Hematopoietic multipotent progenitor cell treated with erythropoietin and hydrocortisone succinate and interleukin-3 and kit ligand, for 15 days (in vitro differentiated cells): ENCODE measurements around the gene TEX53.
A peak's percentile ranks its signal among the peaks of the same experiment; 100 is the strongest.

ENCODE experiments used
- DNase-seq: peaks from one replicate; pipeline ENCODE4 v3.0.0-alpha.2; 2015; ENCODE audit warnings: low spot score

Gene TEX53

DNA sequence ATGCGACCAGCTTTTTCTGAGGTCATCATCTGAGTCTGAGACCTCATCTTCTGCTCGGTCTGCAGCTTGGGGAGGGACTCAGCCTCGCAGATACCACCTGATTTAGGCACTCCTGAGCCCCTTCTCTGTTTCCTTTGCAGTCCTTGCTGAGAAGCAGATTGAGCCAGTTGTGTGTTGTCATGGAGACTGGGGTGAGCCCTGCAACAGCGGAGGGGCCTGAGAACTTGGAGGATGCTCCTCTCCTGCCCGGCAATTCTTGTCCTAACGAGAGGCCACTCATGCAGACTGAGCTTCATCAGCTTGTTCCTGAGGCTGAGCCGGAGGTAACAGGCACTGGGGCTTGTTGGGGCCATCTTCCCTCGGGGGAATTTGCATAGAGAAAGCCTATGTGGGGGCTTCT, 19.2 kb downstream of the TEX53 start:
- no peak for DNase-seq

GRCh38 chr9:114634387-114634786, 23.2 kb downstream of the TEX53 start:
- DNase-seq, result no peak

GRCh38 chr9:114633438-114634089, 24.0 kb downstream of the TEX53 start:
- no peak for DNase-seq

GRCh38 chr9:114631166-114631565, 26.4 kb downstream of the TEX53 start:
- no peak for DNase-seq

GRCh38 chr9:114629563-114630090, 28.0 kb downstream of the TEX53 start:
- no peak for DNase-seq

DNA sequence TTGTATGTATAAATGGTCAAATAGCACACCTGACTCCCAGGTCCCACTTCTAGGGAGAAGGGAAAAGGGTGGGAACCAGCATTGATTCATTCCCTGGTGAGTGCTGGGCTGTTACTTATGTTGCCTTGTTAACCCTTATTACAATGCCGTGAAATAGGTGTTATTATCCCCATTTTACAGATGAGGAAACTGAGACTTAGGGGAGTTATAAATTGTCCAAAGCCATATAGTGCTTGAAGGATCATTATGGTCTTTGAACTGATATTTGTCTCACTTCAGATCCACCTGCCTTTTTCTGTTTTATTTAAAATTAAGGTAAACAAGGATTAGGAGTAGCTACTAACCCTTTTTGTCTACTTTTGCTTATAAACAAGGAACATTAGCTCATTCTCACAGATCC, 30.1 kb downstream of the TEX53 start:
- DNase-seq, result no peak

GRCh38 chr9:114626415-114627020, 31.1 kb downstream of the TEX53 start:
- DNase-seq, result no peak

DNA sequence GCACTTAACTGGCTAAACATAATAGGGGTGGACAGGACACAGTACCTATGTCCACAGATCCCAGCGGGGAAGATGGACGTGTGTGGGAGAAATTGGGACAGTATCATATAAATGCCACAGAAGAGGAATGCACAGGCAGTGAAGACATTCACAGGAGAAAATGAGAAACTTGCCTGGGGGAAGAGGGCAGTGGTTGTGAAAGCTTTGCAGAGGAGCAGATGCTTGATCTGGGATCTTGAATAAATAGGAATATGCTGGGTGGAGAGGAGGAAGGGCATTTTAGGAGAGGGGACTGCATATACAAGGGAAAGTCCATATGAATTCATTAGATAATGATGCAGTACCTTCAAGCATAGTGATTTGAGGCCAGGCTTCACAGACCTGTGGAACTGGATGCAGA, 32.9 kb downstream of the TEX53 start:
- DNase-seq, result no peak

DNA sequence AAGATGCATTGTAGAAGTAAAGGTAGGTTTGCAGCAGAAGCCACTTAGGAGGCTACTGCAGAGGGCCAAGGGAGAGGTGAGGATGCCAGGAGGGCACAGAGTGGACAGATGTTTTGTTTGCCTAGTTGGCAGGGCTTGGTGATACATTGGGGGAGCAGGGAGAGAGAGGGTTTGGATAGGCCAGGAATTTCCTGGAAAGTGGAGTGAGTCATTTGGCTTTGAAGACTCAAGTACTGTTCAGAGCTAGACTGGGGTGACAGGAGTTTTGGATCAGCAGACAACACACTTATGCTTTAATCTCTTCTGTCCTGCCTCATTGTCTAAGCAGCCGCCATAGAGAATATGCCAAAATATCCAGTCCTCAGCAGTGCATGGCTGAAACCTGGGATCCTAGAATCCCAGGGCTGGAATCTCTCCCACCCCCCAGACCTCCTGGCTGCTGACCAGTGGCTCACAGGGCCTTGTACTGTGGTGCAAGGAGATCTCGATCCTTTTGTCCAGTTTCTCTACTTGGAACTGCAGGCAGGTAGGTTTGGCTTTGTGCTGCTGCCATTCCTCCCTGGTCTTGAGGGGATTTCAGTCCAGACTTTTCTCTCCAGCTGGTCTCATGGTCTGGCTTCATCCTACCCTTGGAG, 35.5 kb downstream of the TEX53 start:
- DNase-seq, result no peak

DNA sequence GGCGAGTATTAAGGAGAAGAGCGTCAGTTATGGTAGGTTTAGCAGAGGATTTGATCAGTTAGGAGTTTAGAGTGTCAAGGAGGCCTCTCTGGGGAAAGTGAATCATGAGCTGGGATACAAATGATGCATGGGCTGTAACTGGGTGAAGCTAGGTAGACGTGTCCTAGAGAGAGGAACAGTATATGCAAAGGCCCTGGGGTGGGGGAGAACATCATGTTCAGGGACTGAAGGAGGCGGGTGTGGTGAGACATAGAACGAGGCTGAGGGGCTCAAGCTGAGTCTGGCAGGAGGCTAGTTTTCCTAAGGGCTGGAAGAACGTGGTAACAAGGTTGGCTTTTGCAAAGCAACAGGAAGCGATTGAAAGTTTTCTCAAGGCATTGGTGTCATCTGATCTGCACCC, 36.0 kb downstream of the TEX53 start:
- DNase-seq, result no peak

DNA sequence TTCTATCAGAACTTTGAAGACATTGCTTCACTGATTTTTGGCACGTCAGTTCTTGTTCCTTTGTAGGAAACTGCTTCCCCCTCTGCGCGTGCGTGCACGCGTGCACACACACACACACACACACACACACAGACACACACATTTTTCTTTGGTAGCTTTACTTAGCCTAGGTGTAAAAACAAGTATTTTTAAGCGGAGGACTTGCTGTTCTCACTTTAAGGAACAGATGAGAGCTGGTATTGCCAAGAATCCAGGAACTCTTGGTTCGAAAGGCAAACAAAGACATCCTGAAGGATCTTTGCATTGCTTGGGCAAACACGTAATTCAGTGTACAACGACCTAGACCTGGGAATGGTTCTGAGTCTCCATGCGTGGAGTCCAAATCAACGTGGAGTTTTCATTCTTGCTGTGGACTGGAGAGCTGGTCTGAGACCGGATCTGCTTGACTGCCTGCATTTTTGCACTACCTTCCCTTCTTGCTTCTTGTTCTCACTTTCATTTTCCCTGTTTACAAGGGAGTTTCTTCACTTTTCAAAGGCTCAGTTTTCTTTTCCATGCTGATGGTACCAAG, 38.3 kb downstream of the TEX53 start:
- DNase-seq, result no peak

GRCh38 chr9:114616684-114617520, 40.7 kb downstream of the TEX53 start:
- DNase-seq, result peak; percentile 17

DNA sequence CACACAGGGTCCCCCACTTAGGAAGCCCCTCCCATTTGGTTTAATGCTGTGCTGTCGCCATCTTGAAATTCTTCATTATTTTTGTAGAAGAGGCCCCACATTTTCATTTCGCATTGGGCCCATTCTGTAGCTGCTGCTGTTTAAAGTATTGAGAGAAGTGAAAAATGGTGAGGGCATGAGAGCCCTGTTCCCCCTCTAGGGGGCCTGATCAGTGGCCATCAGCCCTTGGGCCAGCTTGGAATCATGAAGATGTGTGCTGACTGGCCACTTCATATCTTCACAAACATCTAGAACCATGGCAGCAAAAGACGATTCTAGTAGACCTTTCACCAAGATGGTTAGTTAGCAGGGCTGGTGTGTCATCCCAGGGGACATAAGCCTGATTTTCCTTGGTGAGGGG, 43.2 kb downstream of the TEX53 start:
- DNase-seq, result no peak

DNA sequence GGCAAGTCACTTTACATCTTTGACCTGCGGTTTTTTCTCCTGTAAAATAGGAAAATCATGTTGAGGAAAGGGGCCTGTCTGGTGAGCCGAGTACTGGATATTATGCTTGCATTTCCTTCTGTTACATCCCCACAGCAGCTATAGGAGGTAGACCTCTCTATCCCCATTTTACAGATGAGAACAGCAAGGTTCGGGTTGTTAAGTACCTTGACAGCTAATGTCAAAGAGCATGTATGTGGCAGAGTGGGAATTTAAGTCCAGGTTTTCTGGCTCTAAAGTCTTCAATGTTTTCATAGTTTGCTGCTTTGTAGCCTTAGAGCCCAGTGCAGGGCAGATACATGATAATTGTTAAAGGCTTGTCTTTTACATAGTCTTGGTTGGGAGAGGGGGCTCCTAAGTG, 43.7 kb downstream of the TEX53 start:
- DNase-seq, result no peak

- no peak for DNase-seq
Observed at GRCh38 chr9:114613087-114613486, 44.5 kb downstream of the TEX53 start.

- no peak for DNase-seq
Observed at GRCh38 chr9:114612272-114612923, 45.2 kb downstream of the TEX53 start.

GRCh38 chr9:114611516-114612271, 45.9 kb downstream of the TEX53 start:
- DNase-seq, result no peak

DNA sequence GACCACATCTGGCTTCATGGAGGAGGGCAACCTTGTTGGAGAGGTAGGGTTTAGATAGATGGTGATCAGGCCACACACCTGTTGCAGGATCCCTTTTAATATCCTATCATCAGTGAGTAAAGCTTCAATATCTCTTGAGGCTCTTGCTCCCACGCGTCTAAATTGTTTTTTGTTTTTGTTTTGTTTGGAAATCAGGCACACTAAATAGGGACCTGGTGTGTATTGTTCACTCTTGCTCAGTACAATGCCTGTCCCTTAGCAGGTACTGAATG, 49.1 kb downstream of the TEX53 start:
- DNase-seq, result no peak

- no peak for DNase-seq
Observed at GRCh38 chr9:114607671-114608524, 49.7 kb downstream of the TEX53 start.

DNA sequence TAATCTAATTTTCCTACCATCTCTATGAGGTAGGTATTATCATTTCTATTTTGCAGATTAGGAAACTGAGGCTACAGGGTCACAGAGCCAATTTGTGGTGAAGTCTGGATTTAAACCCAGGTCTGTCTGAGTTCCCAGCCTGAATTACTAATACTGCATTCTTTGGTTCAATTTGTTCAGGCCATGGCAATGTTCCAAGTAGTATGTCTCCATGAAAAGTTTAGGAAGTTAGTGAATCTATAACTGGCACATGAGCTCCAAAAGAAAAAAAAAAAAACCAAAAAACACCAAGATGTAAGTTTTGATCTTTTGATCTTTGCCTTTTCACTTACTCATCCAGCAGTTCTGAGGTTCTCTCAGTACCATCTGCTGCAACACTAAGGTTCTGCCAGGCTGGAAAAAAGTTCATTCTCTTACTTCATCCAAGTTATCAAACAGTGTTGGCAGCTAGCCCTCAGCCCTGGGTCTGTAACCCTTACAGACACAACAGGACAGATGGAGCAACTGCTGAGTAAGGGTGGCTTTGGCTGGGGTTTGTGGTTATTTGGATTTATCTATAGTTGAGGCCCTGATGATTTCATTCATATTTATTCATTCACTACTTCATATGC, 50.9 kb downstream of the TEX53 start:
- no peak for DNase-seq
